OCI-LY1 (cell line): Measurements from ENCODE around the gene NUP188.

Experiments
- EZH2 ChIP-seq: fragments of 200-600 bp; sonication (generic), shearing (Covaris generic); IDR thresholded peaks from 2 replicates; pipeline ENCODE4 v1.8.0; 2017; ENCODE audit warnings: borderline replicate concordance, mixed run types, mild to moderate bottlenecking, antibody characterized with exemption, low read length, moderate library complexity, mixed read lengths
- TF ChIP-seq, protein P1 (sequence below): fragments of 200-600 bp; sonication (generic), shearing (Covaris generic); IDR thresholded peaks from 2 replicates; pipeline ENCODE4 v1.5.1; 2017; ENCODE audit warnings: mild to moderate bottlenecking, antibody characterized with exemption, low read length, moderate library complexity, mixed read lengths

DNA sequence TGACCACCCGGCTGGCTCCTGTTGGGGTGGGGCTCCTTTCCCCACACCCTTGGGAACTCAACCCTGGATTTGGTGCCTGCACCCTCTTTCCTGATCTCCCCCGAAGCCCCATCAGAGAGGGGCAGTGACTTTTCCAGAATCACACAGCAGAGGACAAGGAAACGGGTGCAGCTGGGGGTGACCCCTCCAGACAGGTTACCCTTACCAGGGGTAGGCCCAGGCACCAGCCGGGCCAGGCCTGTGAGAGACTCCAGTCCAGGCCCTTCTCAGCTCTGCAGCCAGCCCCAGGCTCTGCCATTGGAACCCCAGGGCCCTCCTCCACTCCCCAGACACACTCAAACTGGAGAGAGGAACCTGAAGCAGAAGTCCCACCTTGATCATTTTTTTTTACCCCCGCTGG lies 45.7 kb upstream of the NUP188 start:
- TF ChIP-seq, protein P1, sequence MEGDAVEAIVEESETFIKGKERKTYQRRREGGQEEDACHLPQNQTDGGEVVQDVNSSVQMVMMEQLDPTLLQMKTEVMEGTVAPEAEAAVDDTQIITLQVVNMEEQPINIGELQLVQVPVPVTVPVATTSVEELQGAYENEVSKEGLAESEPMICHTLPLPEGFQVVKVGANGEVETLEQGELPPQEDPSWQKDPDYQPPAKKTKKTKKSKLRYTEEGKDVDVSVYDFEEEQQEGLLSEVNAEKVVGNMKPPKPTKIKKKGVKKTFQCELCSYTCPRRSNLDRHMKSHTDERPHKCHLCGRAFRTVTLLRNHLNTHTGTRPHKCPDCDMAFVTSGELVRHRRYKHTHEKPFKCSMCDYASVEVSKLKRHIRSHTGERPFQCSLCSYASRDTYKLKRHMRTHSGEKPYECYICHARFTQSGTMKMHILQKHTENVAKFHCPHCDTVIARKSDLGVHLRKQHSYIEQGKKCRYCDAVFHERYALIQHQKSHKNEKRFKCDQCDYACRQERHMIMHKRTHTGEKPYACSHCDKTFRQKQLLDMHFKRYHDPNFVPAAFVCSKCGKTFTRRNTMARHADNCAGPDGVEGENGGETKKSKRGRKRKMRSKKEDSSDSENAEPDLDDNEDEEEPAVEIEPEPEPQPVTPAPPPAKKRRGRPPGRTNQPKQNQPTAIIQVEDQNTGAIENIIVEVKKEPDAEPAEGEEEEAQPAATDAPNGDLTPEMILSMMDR: no peak
- no peak for TF ChIP-seq EZH2
